Mesothelial cell of epicardium (in vitro differentiated cells): Measurements from ENCODE around the gene PLA2G10. TPM values are rescaled to one million over a fixed set of nuclear protein-coding genes. Genes with fewer than 3 reads are reported as not detected.
"Not testable (repeated sequence)": the region's sequence is repeated elsewhere in the genome, so short reads cannot be mapped to it uniquely, and the experiment has no call there.

Experiments used
- DNase-seq, 2 experiments: peaks; one replicate each; pipeline ENCODE4 v3.0.0; 2021; ENCODE audit warnings: low spot score in 2 of 2; ENCODE audit not compliant: unreplicated experiment in 2 of 2
- H3K27ac Mint-ChIP-seq: 2 replicates; pipeline ENCODE4 v1.8.0; 2021; ENCODE audit warnings: mixed read lengths
- H3K27me3 Mint-ChIP-seq: 2 replicates; pipeline ENCODE4 v1.8.0; 2021; ENCODE audit warnings: low read depth, mixed read lengths
- H3K36me3 Mint-ChIP-seq: 2 replicates; pipeline ENCODE4 v1.8.0; 2021; ENCODE audit warnings: mixed read lengths
- H3K4me1 Mint-ChIP-seq: 2 replicates; pipeline ENCODE4 v1.8.0; 2021; ENCODE audit warnings: mixed read lengths
- H3K4me3 Mint-ChIP-seq: 2 replicates; pipeline ENCODE4 v1.8.0; 2021; ENCODE audit warnings: mild to moderate bottlenecking, moderate library complexity, mixed read lengths
- H3K9me3 Mint-ChIP-seq: 2 replicates; pipeline ENCODE4 v1.8.0; 2021; ENCODE audit warnings: mixed read lengths
- total RNA-seq: library from RNA; stranded (reverse); gene quantifications from 3 replicates; pipeline ENCODE4 v1.2.1, GENCODE V29; 2021
- TF ChIP-seq, protein P1 (sequence below): fragments of 200-600 bp; sonication (generic); IDR thresholded peaks from one replicate; pipeline ENCODE4 v1.5.0; 2021; ENCODE audit warnings: antibody characterized with exemption; ENCODE audit not compliant: unreplicated experiment

PLA2G10 gene
- total RNA-seq, 1 donor from 2014 or later = not detected

DNA sequence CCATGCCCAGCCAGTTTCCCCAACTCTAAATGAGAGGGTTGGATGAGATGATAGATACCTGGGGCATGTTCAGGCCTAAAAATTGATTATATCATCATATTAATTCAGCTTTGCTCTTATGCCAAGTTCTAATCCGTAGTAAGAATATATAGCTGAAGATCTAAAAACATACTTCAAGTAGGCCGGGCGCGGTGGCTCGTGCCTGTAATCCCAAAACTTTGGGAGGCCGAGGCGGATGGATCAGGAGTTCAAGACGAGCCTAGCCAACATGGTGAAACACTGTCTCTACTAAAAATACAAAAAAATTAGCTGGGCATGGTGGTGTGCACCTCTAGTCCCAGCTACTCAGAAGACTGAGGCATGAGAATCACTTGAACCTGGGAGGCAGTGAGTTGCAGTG is 12.0 kb downstream of the PLA2G10 start:
- Mint-ChIP-seq H3K4me1 (no peaks in the 10 kb centered on the region), H3K27ac (no peak overlapping the region), H3K4me3 (no peak overlapping the region), H3K9me3 (peaks cover 4% of the 10 kb centered on the region), H3K36me3 (no peaks in the 10 kb centered on the region), H3K27me3 (peaks cover 6% of the 10 kb centered on the region)
- no peak for DNase-seq
- TF ChIP-seq, protein P1, sequence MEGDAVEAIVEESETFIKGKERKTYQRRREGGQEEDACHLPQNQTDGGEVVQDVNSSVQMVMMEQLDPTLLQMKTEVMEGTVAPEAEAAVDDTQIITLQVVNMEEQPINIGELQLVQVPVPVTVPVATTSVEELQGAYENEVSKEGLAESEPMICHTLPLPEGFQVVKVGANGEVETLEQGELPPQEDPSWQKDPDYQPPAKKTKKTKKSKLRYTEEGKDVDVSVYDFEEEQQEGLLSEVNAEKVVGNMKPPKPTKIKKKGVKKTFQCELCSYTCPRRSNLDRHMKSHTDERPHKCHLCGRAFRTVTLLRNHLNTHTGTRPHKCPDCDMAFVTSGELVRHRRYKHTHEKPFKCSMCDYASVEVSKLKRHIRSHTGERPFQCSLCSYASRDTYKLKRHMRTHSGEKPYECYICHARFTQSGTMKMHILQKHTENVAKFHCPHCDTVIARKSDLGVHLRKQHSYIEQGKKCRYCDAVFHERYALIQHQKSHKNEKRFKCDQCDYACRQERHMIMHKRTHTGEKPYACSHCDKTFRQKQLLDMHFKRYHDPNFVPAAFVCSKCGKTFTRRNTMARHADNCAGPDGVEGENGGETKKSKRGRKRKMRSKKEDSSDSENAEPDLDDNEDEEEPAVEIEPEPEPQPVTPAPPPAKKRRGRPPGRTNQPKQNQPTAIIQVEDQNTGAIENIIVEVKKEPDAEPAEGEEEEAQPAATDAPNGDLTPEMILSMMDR = no peak

DNA sequence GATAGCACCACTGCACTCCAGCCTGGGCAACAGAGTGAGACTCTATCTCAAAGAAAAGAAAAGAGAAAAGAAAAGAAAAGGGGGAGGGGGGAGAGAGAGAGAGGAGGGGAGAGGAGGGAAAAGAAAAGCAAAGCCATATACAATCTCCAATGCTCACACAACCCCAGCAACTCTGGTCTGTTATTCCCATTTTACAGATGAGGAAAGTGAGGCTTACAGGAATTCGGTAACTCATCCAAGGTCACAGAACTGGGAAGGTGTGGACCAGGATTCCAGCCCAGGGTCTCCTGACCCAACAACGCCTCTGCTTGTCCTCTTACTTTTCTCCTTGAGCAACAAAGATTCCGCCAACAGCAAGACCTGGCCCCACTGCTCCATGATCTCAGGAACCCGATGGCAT is 13.0 kb downstream of the PLA2G10 start:
- Mint-ChIP-seq H3K27me3 (peaks cover 6% of the 10 kb centered on the region), H3K27ac (no peak overlapping the region), H3K4me1 (no peaks in the 10 kb centered on the region), H3K4me3 (no peak overlapping the region), H3K9me3 (peaks cover 4% of the 10 kb centered on the region), H3K36me3 (no peaks in the 10 kb centered on the region)
- TF ChIP-seq, protein P1 = no peak
- DNase-seq = no peak

DNA sequence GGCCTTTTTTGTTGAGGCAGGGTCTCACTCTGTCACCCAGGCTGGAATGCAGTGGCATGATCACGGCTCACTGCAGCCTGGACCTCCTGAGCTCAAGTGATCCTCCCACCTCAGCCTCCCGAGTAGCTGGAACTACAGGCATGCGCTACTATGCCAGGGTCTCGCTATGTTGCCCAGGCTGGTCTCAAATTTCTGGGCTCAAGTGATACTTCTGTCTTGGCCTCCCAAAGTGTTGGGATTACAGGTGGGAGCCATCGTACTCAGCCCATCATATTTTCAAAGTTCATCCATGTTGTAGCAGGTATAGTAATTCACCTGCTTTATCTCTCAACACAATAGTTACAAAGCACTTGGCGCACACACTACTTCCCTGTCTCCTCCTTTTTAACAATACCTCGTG is 13.7 kb downstream of the PLA2G10 start:
- H3K36me3 Mint-ChIP-seq, H3K4me1 Mint-ChIP-seq, H3K27me3 Mint-ChIP-seq, H3K9me3 Mint-ChIP-seq, DNase-seq, H3K27ac Mint-ChIP-seq, H3K4me3 Mint-ChIP-seq: not testable (repeated sequence)

- H3K4me3 Mint-ChIP-seq = no peak overlapping the region
- H3K36me3 Mint-ChIP-seq = no peaks in the 10 kb centered on the region
- H3K27ac Mint-ChIP-seq = no peak overlapping the region
- no peak for DNase-seq
- H3K4me1 Mint-ChIP-seq = no peaks in the 10 kb centered on the region
- H3K9me3 Mint-ChIP-seq = peaks cover 14% of the 10 kb centered on the region
- TF ChIP-seq, protein P1 = no peak
- peaks cover 7% of the 10 kb centered on the region for H3K27me3 Mint-ChIP-seq
Observed at GRCh38 chr16:14678748-14679497, 15.2 kb downstream of the PLA2G10 start.

DNA sequence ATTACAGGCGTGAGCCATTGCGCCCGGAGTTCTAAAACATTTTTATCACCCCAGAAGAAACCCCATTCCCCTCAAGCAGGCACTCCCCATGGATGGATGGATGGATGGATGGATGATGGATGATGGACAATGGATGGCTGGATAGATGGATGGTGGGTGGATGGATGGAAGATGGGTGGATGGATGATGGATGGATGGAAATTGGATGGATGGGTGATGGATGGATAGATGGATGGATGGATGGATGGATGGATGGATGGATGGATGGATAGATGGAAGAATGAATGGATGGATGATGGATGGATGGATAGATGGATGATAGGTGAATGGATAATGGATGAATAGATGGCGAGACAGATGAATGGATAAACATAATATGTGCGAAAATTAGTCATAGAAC is 16.5 kb downstream of the PLA2G10 start:
- TF ChIP-seq, protein P1 = no peak
- no peaks in the 10 kb centered on the region for H3K36me3 Mint-ChIP-seq
- H3K27ac Mint-ChIP-seq = no peak overlapping the region
- H3K4me1 Mint-ChIP-seq = no peaks in the 10 kb centered on the region
- peaks cover 6% of the 10 kb centered on the region for H3K27me3 Mint-ChIP-seq
- H3K9me3 Mint-ChIP-seq = peaks cover 11% of the 10 kb centered on the region
- no peak overlapping the region for H3K4me3 Mint-ChIP-seq
- DNase-seq = no peak

DNA sequence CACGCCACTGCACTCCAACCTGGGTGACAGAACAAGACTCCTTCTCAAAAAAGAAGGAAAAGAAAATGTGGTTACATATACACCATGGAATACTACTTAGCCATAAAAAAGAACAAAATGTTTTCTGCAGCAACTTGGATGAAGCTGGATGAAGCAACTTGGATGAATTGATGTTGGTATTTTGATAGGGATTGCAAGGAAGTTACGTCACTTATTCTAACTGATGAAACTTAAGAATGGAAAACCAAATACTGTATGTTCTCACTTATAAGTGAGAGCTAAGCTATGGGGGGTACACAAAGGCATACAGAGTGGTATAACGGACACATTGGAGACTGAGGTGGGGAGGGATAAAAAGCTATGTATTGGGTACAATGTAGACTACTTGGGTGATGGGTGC is 17.5 kb downstream of the PLA2G10 start:
- H3K4me3 Mint-ChIP-seq = no peak overlapping the region
- H3K9me3 Mint-ChIP-seq = peaks cover 11% of the 10 kb centered on the region
- TF ChIP-seq, protein P1 = no peak
- H3K27me3 Mint-ChIP-seq = peaks cover 6% of the 10 kb centered on the region
- H3K4me1 Mint-ChIP-seq = no peaks in the 10 kb centered on the region
- no peak overlapping the region for H3K27ac Mint-ChIP-seq
- no peaks in the 10 kb centered on the region for H3K36me3 Mint-ChIP-seq
- no peak for DNase-seq
